Lower lobe of right lung (tissue), 2 donors: ENCODE data around the gene AGPAT3. TPM values are rescaled to one million over a fixed set of nuclear protein-coding genes. Genes with fewer than 3 reads are reported as not detected.

ENCODE experiments used
- ATAC-seq, 2 donors: fragments of 200-7000 bp; cut with Tn5 transposase; one replicate each; pipeline ENCODE4 v1.9.1; 2020 to 2022; ENCODE audit warnings: mild to moderate bottlenecking in 2 of 2, moderate library complexity in 2 of 2
- DNase-seq: peaks from one replicate; pipeline ENCODE4 v3.0.0-alpha.2; 2020
- H3K27ac ChIP-seq: fragments of 200-600 bp; one replicate; pipeline ENCODE4 v1.8.0; 2022
- H3K27me3 ChIP-seq: fragments of 200-600 bp; one replicate; pipeline ENCODE4 v1.8.0; 2022; ENCODE audit warnings: low read depth
- H3K36me3 ChIP-seq: fragments of 200-600 bp; one replicate; pipeline ENCODE4 v1.8.0; 2022; ENCODE audit warnings: mild to moderate bottlenecking
- H3K4me1 ChIP-seq: fragments of 200-600 bp; one replicate; pipeline ENCODE4 v1.8.0; 2022
- H3K4me3 ChIP-seq: fragments of 200-600 bp; one replicate; pipeline ENCODE4 v1.8.0; 2022; ENCODE audit warnings: mild to moderate bottlenecking
- H3K9me3 ChIP-seq: fragments of 200-600 bp; one replicate; pipeline ENCODE4 v1.8.0; 2022
- intact Hi-C: fragments of 100-400 bp; cut with DNase I; formaldehyde crosslinking; loops from one replicate; pipeline ENCODE4 v1.11.0; 2022
- total RNA-seq: library from RNA; stranded (reverse); fragmentation: NEBNext Ultra II Directional; extraction: Animal tissue kit (Norgen Biotek cat#: 25700); gene quantifications from one replicate; pipeline ENCODE4 v1.2.1, GENCODE V29; 2021
- TF ChIP-seq, protein P1 (sequence below): fragments of 200-600 bp; IDR thresholded peaks from one replicate; pipeline ENCODE4 v1.8.0; 2022; ENCODE audit warnings: antibody characterized with exemption, mild to moderate bottlenecking
- donor health status: DM: no; HTN: yes; CAD: no; lungs with severe emphysema.

The AGPAT3 gene
- total RNA-seq, 1 donor from 2014 or later = 83.3 TPM

DNA sequence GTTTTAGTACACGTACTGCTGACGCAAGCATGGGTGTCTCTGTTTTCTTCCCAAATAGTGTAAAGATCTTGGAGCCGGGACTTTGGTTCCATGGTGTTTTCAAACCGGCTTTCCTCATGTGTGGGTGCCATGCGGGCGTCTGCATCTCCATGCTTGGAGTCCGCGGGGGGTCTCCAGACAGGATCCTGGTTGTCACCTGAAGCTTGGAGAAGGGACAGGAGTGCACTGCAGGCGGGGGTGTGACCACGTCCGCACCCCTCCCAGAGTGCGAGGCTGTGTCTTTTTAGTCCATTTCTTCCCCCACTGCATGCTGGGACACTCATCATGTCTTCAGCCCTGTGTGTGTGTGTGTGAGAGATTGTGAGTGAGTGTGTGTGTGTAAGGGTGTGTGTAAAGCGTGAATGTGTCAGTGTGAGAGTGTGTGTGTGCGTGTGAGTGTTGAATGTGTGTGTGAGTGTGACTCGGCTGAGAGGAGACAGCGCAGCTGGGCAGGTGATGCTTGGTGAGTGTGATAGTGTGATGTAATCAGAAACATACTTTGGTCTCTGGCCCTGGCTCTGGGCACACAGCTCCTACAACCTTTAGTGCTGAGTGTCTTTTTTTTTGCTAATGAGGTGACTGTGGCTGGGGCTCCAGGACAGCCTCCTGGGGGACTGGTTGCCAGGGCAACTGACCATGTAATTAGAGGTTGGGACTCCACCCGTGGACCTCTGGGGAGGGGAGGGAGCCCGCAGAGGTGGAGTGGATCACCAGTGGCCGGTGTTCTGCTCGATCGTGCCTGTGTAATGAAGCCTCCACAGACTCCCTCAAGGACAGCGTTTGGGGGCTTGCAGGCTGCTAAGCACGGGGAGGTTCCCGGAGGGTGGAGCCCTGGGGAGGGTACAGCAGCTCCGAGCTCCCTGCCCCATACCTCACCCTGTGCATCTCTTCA, 55.1 kb downstream of the AGPAT3 start:
- intact Hi-C loops = no loop called here
- Histone ChIP-seq H3K4me1 (peaks cover 40% of the 10 kb centered on the region), H3K27ac (no peak overlapping the region)

DNA sequence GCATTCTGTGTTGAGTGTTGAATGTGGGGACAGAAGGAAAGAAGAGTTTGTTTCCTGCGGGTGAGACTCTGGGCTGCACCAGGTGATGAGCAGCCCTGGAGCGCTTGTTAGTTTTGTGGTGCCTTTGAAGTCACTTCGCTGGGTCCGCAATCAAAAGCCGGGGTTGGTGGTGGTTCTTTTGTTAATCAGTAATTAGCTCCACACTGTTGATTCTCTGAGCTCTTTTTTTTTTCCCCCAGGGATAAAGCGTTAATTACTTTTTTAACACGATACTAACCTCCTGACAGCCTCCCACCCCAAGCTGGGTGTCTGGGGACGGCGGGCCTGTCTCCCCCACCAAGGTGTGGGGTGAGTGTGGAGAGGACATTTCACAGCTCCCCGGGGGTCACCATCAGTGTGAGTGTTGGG, 56.6 kb downstream of the AGPAT3 start:
- intact Hi-C loops = no loop called here
- H3K36me3 ChIP-seq = peaks cover 14% of the 10 kb centered on the region

More for the DNA sequence above, 55.1 kb downstream of the AGPAT3 start:
- Histone ChIP-seq H3K9me3 (no peaks in the 10 kb centered on the region), H3K27me3 (no peaks in the 10 kb centered on the region), H3K4me3 (no peak overlapping the region), H3K36me3 (peaks cover 9% of the 10 kb centered on the region)
- peak; percentile 28 for DNase-seq
- peak; percentile 29 to 45 for ATAC-seq
- TF ChIP-seq, protein P1, sequence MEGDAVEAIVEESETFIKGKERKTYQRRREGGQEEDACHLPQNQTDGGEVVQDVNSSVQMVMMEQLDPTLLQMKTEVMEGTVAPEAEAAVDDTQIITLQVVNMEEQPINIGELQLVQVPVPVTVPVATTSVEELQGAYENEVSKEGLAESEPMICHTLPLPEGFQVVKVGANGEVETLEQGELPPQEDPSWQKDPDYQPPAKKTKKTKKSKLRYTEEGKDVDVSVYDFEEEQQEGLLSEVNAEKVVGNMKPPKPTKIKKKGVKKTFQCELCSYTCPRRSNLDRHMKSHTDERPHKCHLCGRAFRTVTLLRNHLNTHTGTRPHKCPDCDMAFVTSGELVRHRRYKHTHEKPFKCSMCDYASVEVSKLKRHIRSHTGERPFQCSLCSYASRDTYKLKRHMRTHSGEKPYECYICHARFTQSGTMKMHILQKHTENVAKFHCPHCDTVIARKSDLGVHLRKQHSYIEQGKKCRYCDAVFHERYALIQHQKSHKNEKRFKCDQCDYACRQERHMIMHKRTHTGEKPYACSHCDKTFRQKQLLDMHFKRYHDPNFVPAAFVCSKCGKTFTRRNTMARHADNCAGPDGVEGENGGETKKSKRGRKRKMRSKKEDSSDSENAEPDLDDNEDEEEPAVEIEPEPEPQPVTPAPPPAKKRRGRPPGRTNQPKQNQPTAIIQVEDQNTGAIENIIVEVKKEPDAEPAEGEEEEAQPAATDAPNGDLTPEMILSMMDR = no peak

DNA sequence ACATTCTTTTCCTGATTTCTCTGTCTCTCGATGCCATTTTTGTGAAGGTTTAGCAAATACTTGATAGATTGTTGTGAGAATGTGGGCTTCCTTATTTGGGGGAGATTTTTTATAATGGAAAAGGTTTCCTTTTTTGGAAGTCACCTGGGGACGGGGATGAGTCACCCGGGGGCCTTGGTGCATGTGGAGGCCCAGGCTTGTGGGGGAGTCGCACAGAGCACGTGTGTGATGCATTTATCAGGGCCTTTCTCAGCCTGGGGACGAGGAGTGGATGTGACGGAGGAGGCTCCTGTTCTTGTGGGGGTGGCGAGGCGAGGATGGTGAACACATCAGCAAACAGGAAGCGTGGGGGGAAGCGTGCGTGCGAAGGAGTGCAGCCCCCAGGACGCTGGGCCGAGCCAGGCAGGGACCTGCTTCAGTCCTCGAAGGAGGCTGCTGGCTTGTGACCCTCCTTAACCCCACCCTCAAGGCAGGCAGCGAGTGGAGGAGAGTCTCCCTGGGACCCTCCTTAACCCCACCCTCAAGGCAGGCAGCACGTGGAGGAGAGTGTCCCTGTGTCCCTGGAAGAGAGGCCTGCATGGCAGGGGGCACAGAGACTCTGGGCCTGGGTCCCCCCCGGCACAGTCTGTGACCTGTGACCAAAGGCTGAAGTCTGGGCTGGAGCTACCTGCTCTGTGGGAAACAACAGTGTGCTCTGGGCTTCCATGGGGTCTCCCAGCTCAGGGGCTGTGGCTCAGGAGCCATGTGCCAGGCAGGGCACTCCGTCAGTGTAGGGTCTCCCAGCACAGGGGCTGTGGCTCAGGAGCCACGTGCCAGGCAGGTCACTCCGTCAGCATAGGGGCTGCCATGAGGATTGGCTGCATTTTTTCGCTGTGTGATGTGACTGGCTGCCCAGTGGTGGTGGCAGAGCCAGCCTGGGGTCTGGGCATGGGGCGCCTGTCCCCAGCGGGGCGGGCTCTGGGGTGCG, 57.2 kb downstream of the AGPAT3 start:
- intact Hi-C loops = no loop called here
- DNase-seq = no peak
- no peak overlapping the region for H3K27ac ChIP-seq

More for the DNA sequence above, 56.6 kb downstream of the AGPAT3 start:
- no peak for DNase-seq
- no peak for ATAC-seq
- TF ChIP-seq, protein P1 = no peak
- Histone ChIP-seq H3K27ac (no peak overlapping the region), H3K4me1 (peaks cover 40% of the 10 kb centered on the region), H3K9me3 (no peaks in the 10 kb centered on the region), H3K4me3 (no peak overlapping the region), H3K27me3 (no peaks in the 10 kb centered on the region)

DNA sequence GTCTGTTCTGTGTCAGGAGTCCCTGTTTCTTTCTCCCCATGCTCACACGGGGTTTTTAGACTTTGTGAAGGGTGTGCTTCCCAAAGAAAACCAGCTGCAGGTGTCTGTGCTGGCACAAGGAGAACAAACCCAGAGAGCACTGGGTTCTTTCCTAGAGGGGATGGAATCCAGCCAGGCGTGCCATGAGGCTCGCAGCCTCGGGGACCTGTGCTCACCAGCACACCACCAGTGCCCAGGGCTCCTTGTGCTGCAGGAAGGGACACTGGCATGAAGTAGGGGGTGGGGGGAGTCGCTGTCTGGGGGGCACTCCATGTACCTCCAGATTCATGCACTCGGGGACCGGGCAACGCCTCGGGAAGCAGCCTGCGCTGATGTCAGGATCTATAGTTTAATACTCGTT, 57.9 kb downstream of the AGPAT3 start:
- Histone ChIP-seq H3K9me3 (no peaks in the 10 kb centered on the region), H3K27ac (no peak overlapping the region), H3K4me3 (no peak overlapping the region), H3K27me3 (no peaks in the 10 kb centered on the region), H3K4me1 (peaks cover 36% of the 10 kb centered on the region), H3K36me3 (peaks cover 16% of the 10 kb centered on the region)
- TF ChIP-seq, protein P1 = no peak
- intact Hi-C loops = no loop called here
- ATAC-seq (no peak), DNase-seq (peak; percentile 23)

More for the DNA sequence above, 57.2 kb downstream of the AGPAT3 start:
- Histone ChIP-seq H3K27me3 (no peaks in the 10 kb centered on the region), H3K36me3 (peaks cover 14% of the 10 kb centered on the region), H3K9me3 (no peaks in the 10 kb centered on the region), H3K4me1 (peaks cover 38% of the 10 kb centered on the region), H3K4me3 (no peak overlapping the region)
- TF ChIP-seq, protein P1 = no peak
- ATAC-seq = no peak

DNA sequence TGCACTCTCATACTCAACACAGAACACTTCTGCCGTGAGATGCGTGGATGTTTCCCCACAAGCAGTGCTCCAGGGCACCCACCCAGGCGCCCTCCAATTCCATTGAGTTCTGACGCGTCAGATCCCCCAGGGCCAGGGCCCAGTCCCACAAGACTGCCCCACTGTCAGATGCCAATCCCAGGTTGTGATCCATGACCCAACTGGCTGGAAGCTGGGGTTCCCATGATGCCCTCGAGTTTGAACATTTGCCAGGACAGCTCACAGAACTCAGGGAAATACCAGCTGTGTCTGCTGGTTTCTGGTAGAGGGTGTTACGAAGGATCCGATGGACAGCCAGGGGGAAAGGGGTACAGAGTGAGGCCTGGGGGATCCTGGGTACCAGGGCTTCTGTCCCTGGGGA, 58.4 kb downstream of the AGPAT3 start:
- Histone ChIP-seq H3K9me3 (no peaks in the 10 kb centered on the region), H3K27me3 (no peaks in the 10 kb centered on the region), H3K36me3 (peaks cover 21% of the 10 kb centered on the region), H3K4me3 (no peak overlapping the region), H3K4me1 (peaks cover 33% of the 10 kb centered on the region), H3K27ac (no peak overlapping the region)
- intact Hi-C loops = no loop called here
- TF ChIP-seq, protein P1 = no peak
- ATAC-seq (no peak), DNase-seq (no peak)
